Left lung (tissue), 10 donors: ENCODE results near the gene FLRT2. TPM values are rescaled to one million over a fixed set of nuclear protein-coding genes. Genes with fewer than 3 reads are reported as not detected.

ENCODE experiments used
- ATAC-seq: fragments of 200-7000 bp; cut with Tn5 transposase; one replicate; pipeline ENCODE4 v1.9.1; 2020; ENCODE audit warnings: moderate library complexity
- DNase-seq, 4 donors: peaks; one replicate each; pipeline ENCODE4 v3.0.0-alpha.2; 2013 to 2020
- H3K27ac ChIP-seq, 2 donors: fragments of 200-600 bp; sonication (generic) in 1 of 2; one replicate each; pipeline versions ENCODE4 v1.5.0 to v1.8.0; 2020 to 2021
- H3K27me3 ChIP-seq, 2 donors: fragments of 200-600 bp; sonication (generic) in 1 of 2; one replicate each; pipeline versions ENCODE4 v1.5.0 to v1.8.0; 2020 to 2021
- H3K36me3 ChIP-seq, 2 donors: fragments of 200-600 bp; sonication (generic) in 1 of 2; one replicate each; pipeline versions ENCODE4 v1.5.0 to v1.8.0; 2020 to 2021
- H3K4me1 ChIP-seq, 2 donors: fragments of 200-600 bp; one replicate each; pipeline ENCODE4 v1.8.0; 2021
- H3K4me3 ChIP-seq, 2 donors: fragments of 200-600 bp; sonication (generic) in 1 of 2; one replicate each; pipeline versions ENCODE4 v1.5.0 to v1.8.0; 2020 to 2021; ENCODE audit warnings: mild to moderate bottlenecking in 1 of 2
- H3K9me3 ChIP-seq, 2 donors: fragments of 200-600 bp; sonication (generic) in 1 of 2; one replicate each; pipeline versions ENCODE4 v1.5.0 to v1.8.0; 2020 to 2021
- intact Hi-C, 2 donors: fragments of 100-400 bp; cut with DNase I; formaldehyde crosslinking; loops; one replicate each; pipeline versions ENCODE4 v1.11.2 to v1.14.2; 2022
- polyA plus RNA-seq, 6 donors: library from polyadenylated mRNA; unstranded; fragments of 120-200 nt; gene quantifications; one replicate each; pipeline ENCODE4 v1.2.1, GENCODE V29; 2013; ENCODE audit not compliant: insufficient read length in 6 of 6
- total RNA-seq, 2 donors: library from RNA; stranded (reverse); fragmentation: NEBNext Ultra II Directional; extraction: Animal tissue kit (Norgen Biotek cat#: 25700); gene quantifications; one replicate each; pipeline ENCODE4 v1.2.1, GENCODE V29; 2021
- TF ChIP-seq, protein P1 (sequence below), 2 donors: fragments of 200-600 bp; sonication (generic) in 1 of 2; IDR thresholded peaks; one replicate each; pipeline versions ENCODE4 v1.5.0 to v1.8.0; 2021; ENCODE audit warnings: antibody characterized with exemption in 2 of 2
- donor health status: DM: no; HTN: yes; CAD: no.
- donor health status: DM: no; HTN: no; CAD: no.

Gene FLRT2
- total and polyA plus RNA-seq, 8 donors, result 19.1 to 51.3 (median 35.3) TPM

DNA sequence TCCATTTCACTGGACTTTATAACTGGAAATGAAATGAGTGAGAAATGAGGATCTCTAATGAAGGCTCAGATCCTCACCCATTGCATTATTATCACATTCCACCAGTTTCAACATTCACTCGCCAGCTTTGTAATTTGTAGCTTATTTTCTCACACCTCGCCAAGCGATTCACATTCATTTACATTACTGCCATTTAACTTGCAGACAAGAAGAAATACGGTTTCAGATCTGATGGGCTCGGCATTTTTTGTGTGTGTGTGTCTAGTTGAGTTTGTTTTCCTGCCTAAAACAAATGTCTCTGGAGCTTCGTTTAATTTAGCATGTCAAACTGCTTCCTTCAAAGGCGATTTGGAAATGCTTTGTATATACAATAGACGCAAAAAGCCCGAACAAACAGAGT lies 132.2 kb downstream of the FLRT2 start:
- Histone ChIP-seq H3K4me1 (no peaks in the 10 kb centered on the region), H3K27ac (no peak overlapping the region), H3K4me3 (no peak overlapping the region), H3K36me3 (no peaks in the 10 kb centered on the region), H3K9me3 (no peaks in the 10 kb centered on the region), H3K27me3 (no peaks in the 10 kb centered on the region)
- DNase-seq, result no peak
- no peak for ATAC-seq
- TF ChIP-seq, protein P1, sequence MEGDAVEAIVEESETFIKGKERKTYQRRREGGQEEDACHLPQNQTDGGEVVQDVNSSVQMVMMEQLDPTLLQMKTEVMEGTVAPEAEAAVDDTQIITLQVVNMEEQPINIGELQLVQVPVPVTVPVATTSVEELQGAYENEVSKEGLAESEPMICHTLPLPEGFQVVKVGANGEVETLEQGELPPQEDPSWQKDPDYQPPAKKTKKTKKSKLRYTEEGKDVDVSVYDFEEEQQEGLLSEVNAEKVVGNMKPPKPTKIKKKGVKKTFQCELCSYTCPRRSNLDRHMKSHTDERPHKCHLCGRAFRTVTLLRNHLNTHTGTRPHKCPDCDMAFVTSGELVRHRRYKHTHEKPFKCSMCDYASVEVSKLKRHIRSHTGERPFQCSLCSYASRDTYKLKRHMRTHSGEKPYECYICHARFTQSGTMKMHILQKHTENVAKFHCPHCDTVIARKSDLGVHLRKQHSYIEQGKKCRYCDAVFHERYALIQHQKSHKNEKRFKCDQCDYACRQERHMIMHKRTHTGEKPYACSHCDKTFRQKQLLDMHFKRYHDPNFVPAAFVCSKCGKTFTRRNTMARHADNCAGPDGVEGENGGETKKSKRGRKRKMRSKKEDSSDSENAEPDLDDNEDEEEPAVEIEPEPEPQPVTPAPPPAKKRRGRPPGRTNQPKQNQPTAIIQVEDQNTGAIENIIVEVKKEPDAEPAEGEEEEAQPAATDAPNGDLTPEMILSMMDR (IDR thresholded peaks at IDR 0.05), result no peak
- intact Hi-C loops, result no loop called here

DNA sequence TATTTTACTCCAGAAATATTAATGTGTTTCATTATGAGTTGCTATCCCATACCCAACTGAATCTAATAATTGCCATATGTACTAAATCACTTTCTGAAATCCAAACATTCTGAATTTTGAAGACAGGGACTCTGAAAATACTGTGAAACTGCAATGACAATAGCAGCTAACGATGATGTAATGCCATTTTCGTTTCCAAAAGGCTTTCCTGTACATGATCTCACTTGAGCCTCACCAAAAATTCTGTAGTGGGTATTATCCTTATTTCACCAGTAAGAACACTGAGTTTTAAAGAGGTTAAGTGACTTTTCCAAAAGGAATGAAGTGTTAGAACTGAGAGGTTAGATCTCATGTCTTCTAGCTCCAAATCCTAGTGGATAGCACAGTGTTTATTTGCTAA lies 133.3 kb downstream of the FLRT2 start:
- intact Hi-C loops, result no loop called here
- TF ChIP-seq, protein P1 (IDR thresholded peaks at IDR 0.05), result no peak
- ATAC-seq, result no peak

DNA sequence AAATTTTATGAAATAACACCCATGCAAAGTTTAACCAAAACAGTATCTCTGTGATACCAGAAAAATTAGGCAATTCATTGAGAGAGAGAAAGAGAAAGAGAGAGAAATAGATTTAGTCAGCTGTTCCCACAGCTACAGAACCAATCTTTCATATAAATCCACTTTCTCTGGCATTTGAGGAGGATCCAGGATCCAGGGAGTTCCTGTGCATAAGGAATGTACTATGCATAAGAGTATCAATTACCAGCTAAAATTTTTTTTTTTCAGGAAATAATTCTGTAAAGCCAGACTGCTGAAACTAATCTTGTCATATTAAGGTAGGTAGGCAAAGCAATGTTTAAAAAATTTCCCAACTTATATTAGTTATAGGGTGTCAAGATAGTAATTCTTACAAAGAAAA lies 133.7 kb downstream of the FLRT2 start:
- H3K4me1 ChIP-seq, result no peaks in the 10 kb centered on the region
- H3K9me3 ChIP-seq, result no peaks in the 10 kb centered on the region
- DNase-seq (no peak), ATAC-seq (no peak)
- intact Hi-C loops, result no loop called here
- H3K27me3 ChIP-seq, result no peaks in the 10 kb centered on the region
- no peak overlapping the region for H3K27ac ChIP-seq
- TF ChIP-seq, protein P1 (IDR thresholded peaks at IDR 0.05), result no peak
- no peak overlapping the region for H3K4me3 ChIP-seq
- no peaks in the 10 kb centered on the region for H3K36me3 ChIP-seq

More for the DNA sequence above, 133.3 kb downstream of the FLRT2 start:
- Histone ChIP-seq H3K4me1 (no peaks in the 10 kb centered on the region), H3K27ac (no peak overlapping the region), H3K36me3 (no peaks in the 10 kb centered on the region), H3K27me3 (no peaks in the 10 kb centered on the region), H3K9me3 (no peaks in the 10 kb centered on the region), H3K4me3 (no peak overlapping the region)
- DNase-seq, result no peak

DNA sequence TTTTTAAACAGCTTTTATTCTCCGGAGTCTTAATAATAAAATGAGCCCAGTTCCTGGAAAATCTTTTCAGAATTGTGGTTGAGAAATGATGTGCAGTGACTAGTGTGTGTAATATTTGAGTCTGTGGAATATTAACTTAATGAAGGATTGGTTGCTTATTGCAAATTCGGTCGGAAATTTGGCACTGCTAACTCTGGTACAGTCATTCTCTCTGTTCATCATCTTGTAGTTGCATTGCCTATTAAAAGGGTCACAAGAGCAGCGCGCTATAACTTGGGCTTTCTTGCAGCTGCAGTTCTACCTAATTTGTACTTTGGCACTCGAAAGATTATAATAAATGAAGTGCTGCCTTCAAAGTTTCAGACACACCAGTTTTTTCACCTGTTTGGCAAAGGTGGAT lies 146.0 kb downstream of the FLRT2 start:
- Histone ChIP-seq H3K36me3 (no peaks in the 10 kb centered on the region), H3K4me3 (no peak overlapping the region), H3K9me3 (no peaks in the 10 kb centered on the region), H3K27ac (no peak overlapping the region), H3K4me1 (no peaks in the 10 kb centered on the region), H3K27me3 (no peaks in the 10 kb centered on the region)
- TF ChIP-seq, protein P1 (IDR thresholded peaks at IDR 0.05), result no peak
- intact Hi-C loops, result no loop called here
- ATAC-seq (peak; percentile 33), DNase-seq (peak in 1 of 4 donors; percentile 8)

DNA sequence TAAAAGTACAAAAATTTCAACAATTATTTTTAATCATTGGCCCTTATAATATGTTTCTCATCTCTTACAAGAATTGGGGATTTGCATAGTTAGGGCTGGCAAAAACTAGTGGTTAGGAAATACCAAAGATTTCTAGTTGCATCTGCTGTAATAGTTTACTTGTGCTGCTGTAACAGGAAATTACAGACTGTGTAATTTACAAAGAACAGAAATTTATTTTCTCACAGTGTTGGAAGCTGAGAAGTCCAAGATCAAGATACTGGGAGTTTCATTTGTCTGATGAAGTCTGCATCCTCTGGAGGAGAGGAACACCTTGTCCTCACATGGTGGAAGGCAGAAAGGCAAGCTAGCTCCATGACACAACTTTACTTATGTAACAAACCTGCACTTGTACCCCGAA lies 157.0 kb downstream of the FLRT2 start:
- Histone ChIP-seq H3K9me3 (no peaks in the 10 kb centered on the region), H3K27me3 (no peaks in the 10 kb centered on the region), H3K36me3 (no peaks in the 10 kb centered on the region), H3K4me1 (no peaks in the 10 kb centered on the region), H3K27ac (no peak overlapping the region), H3K4me3 (no peak overlapping the region)
- ATAC-seq (no peak), DNase-seq (no peak)
- intact Hi-C loops, result no loop called here
- TF ChIP-seq, protein P1 (IDR thresholded peaks at IDR 0.05), result no peak
